Brain pericyte (primary cell): ENCODE results near the gene NUDT6.

ENCODE experiments used
- DNase-seq: peaks from one replicate; pipeline ENCODE4 v3.0.0-alpha.2; 2012; ENCODE audit warnings: low read depth, low spot score

NUDT6 gene

GRCh38 chr4:122914292-122914904, 8.0 kb downstream of the NUDT6 start:
- DNase-seq, result no peak

DNA sequence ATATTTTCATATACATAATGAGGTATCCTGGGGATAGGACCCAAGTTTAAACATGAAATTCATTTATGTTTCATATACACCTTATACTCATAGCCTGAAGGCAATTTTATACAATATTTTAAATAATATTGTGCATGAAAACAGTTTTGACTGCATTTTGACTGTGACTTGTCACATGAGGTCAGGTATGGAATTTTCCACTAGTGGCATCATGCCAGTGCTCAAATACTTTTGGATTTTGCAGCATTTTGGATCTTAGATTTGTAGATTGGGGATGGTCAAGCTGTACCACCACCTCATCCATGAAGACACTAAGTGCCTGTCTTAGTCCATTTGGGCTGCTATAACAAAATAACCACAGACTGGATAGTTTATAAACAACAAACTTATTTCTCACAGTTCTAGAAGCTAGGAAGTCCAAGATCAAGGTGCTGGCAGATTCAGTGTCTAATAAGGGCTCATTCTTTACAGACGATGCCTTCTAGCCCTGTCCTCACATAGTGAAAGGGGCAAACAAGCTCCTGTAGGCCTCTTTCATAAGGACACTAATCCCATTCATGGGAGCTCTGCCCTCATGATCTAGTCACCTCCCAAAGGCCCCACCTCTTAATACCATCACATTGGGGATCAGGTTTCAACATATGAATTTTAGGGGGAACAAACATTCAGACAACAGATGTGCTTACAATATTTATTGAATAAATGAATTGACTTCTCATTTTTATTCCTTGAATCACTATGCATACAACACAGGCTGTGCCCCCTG, 9.4 kb downstream of the NUDT6 start:
- DNase-seq, result no peak

GRCh38 chr4:122911588-122911987, 10.8 kb downstream of the NUDT6 start:
- no peak for DNase-seq

DNA sequence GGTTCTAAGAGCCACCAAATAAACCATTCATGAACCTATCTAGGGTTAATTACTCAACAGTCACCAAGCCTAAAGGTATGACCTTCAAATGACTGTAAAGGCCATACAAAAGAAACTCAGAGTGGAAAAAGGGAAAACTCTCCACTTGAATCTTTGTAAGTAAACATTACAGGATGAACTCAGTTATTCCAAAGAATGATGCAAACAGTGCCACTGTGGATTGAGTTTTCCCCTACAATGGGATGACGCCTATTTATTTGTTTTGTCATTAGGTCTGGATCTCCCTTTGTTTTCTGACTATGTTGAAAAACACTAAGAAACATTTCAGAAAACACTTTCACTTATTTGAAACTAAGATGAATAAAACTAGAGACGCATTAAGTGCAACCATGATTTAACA, 12.7 kb downstream of the NUDT6 start:
- DNase-seq, result no peak

- no peak for DNase-seq
These were observed 14.2 kb downstream of the NUDT6 start for GRCh38 chr4:122908223-122908622.

DNA sequence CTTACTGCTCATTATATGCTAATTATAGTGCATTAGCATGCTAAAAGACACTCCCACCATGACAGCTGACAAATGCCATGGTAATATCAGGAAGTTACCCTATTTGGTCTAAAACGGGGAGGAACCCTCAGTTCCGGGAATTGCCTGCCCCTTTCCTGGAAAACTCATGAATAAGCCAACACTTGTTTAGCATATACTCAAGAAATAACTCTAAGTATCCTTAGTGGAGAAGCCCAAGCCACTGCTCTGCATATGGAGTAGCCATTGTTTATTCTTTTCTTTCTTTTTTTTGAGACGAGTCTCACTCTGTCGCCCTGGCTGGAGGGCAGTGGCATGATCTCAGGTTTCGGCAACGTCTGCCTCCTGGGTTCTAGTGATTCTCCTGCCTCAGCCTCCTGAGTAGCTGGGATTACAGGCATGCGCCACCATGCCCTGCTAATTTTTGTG, 15.5 kb downstream of the NUDT6 start:
- no peak for DNase-seq

- DNase-seq, result no peak
These were observed 18.6 kb downstream of the NUDT6 start for GRCh38 chr4:122903766-122904288.

DNA sequence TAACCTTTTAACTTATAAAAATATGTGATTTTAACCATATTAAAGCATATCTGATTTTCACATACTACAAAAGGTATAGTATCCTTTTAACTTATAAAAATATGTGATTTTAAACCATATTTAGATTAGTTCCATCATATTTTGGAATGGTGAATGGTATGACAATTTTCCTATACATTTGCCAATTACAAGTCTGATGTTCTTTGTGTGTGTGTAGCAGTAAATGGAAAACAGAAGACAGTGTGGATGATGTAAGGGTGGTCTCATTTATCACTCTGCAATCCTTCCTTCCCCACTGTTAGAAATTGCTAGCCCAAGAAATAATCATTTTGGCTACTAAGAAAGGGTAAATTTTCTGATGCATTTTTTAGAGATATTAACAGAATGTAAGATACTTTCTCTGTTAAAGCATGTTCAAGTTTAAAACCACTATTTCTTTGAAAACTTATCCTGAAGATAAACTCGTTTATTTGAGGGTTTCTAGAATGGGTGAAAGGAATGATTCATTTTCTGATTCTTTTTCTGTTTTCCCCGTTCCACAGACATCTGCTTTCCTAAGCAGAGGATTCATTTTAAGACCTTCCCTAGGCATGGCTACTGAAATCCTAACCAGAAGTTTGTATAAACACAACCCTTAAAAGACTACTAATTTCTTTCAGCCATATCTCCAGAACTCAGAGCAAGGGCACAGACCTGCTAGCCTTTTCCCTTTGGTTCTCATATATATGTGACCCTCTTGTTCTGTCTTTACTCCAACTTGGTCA, 21.0 kb downstream of the NUDT6 start:
- DNase-seq, result no peak

DNA sequence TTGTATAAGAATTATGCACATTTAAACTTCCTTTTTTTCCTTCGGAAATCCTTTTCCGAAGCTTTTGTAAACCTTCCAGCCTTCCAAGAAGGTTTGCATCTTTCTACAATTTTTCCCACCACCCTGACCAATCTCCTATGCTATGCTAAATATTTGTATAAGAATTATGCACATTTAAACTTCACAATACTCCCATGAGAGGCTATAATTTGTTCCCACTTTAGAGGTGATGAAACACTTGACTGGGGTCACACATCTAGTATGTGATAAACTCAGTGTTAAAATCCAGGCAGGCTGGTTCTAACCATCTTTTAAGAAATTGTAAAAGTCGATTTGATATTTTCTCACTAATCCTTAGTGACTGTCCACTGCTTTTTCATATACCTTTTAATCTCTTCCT, 22.1 kb downstream of the NUDT6 start:
- no peak for DNase-seq

DNA sequence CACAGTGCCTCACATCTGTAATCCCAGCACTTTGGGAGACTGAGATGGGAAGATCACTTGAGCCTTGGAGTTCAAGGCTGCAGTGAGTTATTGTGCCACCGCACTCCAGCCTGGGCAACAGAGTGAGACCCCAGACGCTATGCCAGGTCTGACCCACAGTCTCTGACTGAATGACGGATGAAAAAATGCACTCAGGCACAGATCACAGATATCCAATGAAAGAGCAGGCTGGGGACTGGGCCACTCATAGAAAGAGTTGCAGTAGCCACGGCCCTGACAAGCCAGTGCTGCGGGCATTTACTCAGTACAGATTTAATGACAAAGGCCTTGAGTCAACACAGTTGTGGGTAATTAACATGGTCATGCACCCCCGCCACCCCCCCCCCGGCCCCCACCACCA, 22.7 kb downstream of the NUDT6 start:
- no peak for DNase-seq

GRCh38 chr4:122898370-122899150, 23.8 kb downstream of the NUDT6 start:
- no peak for DNase-seq

DNA sequence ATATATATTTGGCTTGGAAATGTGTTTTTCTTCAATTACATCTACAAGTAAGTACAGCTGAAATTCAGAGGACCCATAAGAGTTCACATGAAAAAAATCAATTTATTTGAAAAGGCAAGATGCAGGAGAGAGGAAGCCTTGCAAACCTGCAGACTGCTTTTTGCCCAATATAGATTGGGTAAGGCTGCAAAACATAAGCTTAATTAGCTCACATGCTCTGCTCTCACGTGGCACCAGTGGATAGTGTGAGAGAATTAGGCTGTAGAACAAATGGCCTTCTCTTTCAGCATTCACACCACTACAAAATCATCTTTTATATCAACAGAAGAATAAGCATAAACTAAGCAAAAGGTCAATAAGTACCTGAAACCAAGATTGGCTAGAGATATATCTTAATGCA, 26.1 kb downstream of the NUDT6 start:
- DNase-seq, result no peak

DNA sequence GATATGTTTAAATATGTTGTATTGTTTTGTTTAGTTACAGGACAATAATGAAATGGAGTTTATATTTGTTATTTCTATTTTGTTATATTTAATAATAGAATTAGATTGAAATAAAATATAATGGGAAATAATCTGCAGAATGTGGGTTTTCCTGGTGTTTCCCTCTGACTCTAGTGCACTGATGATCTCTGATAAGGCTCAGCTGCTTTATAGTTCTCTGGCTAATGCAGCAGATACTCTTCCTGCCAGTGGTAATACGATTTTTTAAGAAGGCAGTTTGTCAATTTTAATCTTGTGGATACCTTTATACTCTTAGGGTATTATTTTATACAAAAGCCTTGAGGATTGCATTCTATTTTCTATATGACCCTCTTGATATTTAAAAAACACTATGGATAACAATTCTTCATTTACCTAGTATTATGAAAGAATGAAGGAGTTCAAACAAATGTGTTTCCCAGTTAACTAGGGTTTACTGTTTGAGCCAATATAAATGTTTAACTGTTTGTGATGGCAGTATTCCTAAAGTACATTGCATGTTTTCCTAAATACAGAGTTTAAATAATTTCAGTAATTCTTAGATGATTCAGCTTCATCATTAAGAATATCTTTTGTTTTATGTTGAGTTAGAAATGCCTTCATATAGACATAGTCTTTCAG, 26.9 kb downstream of the NUDT6 start:
- no peak for DNase-seq

- DNase-seq, result no peak
These were observed 27.6 kb downstream of the NUDT6 start for GRCh38 chr4:122894827-122895226.

GRCh38 chr4:122890147-122890795, 32.1 kb downstream of the NUDT6 start:
- no peak for DNase-seq

- no peak for DNase-seq
These were observed 32.7 kb downstream of the NUDT6 start for GRCh38 chr4:122889726-122890125.

DNA sequence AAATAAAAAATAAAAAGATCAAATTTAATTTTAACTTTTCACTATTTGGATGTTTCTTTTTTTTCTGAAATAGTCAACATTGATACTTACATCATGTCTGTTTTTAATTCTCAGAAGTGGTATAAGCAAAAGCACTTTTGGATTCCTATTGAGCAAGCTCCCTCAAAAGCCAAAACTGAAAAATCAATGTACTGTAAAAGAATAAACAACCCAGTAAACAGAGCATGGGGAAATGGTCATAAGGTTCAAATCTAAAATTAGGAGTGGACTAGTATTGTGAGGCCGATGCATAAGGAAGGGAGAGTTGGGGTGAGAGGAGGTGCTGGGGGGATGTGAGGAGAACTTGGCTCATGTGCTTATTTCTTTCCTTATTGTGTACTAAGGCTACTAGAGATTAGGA, 37.9 kb downstream of the NUDT6 start:
- DNase-seq, result no peak

DNA sequence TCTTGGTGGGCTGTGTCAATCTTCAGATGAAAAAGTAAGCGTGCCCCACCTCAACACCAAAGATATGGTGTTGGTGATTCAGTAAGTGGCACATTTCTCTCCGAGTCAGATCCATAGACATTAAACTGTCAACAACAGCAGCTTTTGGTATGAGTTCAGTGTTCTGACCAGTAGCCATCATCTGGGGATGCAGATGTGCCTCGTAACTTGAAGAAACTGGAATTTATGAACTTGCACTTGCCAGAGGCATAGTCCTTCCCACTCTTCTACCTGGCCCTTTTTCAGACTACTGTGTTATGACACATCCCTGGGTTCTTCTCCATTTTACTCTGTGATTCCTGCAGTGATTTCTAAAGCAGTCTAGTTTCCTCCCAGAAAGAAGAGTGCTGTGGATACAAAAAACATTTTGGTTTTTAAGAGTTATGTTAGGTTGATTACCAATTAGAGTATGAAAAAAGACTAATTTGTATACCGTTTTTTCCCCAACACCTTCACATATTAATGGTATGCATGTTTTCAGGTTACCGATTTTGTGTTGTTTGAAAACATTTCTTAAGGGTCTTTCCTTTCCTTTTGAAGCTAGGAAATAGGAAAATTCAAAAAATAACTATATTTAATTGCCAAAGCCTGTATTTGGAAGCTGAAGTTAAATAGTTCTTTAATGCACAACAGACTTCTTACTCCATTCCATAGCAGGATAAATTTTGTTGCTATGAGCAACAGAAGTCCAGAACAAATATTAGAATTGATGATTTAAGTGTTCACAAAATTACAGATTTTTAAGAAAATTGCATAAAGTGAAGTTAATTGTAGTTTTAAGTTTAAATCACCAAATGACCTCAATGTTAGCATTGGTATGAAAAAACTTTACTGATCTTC, 39.3 kb downstream of the NUDT6 start:
- DNase-seq, result no peak

- DNase-seq, result no peak
These were observed 43.4 kb downstream of the NUDT6 start for GRCh38 chr4:122879001-122879400.

DNA sequence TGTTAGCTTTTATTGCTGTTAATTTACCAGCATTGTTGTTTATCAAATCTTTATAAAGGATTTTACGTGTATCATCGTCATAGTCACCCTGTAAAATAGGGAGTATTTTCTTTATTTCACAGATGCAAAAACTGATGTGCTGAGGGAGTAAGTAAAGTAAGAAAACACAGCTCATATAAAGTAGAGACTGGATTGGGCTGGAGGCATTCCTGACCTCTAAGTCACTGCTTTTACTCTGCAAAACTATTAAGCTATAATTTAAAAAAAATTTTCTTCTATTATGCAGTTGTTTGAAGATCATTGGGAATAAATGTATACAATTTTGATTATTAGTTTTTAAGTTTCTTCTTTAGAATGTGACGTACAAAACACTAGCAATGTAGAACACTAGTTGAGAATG, 45.9 kb downstream of the NUDT6 start:
- no peak for DNase-seq
